Measurements from ENCODE around the gene EHF.
"Not testable (repeated sequence)": the region's sequence is repeated elsewhere in the genome, so short reads cannot be mapped to it uniquely, and the experiment has no call there.

The EHF gene

GRCh38 chr11:34680206-34680605 is 59.3 kb downstream of the EHF start:
- no peak overlapping the region for H3K27ac ChIP-seq
- no peak overlapping the region for H3K4me2 ChIP-seq
- H3K9me3 ChIP-seq (replicated peaks in 1 of 11): 0 out of 22 replicates have a peak, but pooled peaks cover 0 to under 1% (median 0%) of the 10 kb centered on the region in 11 experiments
- no peak overlapping the region for H3K4me3 ChIP-seq
- H3K9ac ChIP-seq: no peak overlapping the region
- no peak for TF ChIP-seq Cebpa-rat (IDR thresholded peaks at IDR 0.05)
- H3K27me3 ChIP-seq: no peaks in the 10 kb centered on the region
- no peaks in the 10 kb centered on the region for H4K20me1 ChIP-seq
- no peaks in the 10 kb centered on the region for H3K36me3 ChIP-seq
- H3K4me1 ChIP-seq: peaks cover 0 to 1% (median 0%) of the 10 kb centered on the region in 10 experiments; a peak in 1 of 20 replicates

DNA sequence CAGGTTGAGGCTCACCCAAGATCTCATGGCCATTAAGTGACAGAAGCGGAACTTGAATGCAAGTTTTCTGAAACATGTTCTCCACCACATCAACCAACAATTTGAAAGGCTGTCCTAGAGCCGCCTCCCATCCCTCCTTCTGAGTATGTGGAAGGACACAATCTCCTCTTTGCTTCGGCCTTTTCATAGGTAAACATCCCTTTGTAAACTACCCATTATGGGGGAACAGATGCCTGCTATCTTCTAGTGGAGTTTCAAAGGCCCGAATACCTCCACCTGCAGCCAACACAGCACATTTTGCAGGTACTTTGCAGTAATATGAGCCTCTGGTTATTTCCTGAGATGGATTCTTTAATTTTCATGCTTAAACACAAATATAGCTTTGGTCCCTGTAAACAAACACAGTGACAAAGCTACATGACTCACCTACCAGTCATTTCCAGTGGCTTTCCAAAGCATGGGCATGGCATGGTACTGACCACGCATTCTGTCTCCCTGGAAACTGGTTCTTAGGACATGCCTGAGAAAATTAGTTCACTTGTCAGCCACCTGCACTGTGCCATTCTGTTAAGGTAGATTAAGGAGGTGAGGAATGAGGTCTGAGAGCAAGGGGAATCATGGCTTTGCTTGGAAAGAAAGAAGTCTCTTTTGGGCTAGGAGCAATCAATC is 60.2 kb downstream of the EHF start:
- Histone ChIP-seq H3K9ac (no peak overlapping the region), H3K36me3 (no peaks in the 10 kb centered on the region), H3K4me3 (no peak overlapping the region), H3K27ac (no peak overlapping the region), H3K27me3 (no peaks in the 10 kb centered on the region), H3K4me2 (no peak overlapping the region), H3K9me3 (replicated peaks in 1 of 11) (0 out of 22 replicates have a peak, but pooled peaks cover 0 to 3% (median 0%) of the 10 kb centered on the region in 11 experiments), H3K4me1 (peaks cover 0 to 4% (median 0%) of the 10 kb centered on the region in 10 experiments; a peak in 1 of 20 replicates), H4K20me1 (no peaks in the 10 kb centered on the region)
- TF ChIP-seq Cebpa-rat (IDR thresholded peaks at IDR 0.05): no peak

DNA sequence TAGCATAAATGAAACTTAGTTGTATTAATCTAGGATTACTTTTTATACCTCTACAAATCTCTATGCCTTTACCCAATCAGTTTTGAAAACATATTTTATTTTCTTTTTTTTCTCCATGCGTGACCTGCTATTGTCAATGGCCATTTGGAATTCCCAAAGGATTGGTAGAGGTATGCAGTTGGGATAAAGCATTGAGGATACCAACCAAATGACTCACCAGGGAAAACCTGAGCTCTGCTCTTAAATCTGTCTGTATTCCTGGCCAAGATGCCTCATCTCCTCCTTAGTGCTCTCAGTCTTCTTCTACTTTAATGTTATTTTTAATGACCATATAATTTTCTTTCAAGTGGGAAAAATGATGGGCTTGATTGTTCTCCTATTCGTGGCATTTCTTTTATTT is 61.9 kb downstream of the EHF start:
- TF ChIP-seq Cebpa-rat (IDR thresholded peaks at IDR 0.05): no peak
- H3K9me3 ChIP-seq (replicated peaks in 1 of 11): 0 out of 22 replicates have a peak, but pooled peaks cover 0 to 3% (median 0%) of the 10 kb centered on the region in 11 experiments
- no peak overlapping the region for H3K4me3 ChIP-seq
- H4K20me1 ChIP-seq: no peaks in the 10 kb centered on the region
- H3K9ac ChIP-seq: no peak overlapping the region
- H3K4me2 ChIP-seq: no peak overlapping the region
- H3K27me3 ChIP-seq: no peaks in the 10 kb centered on the region
- H3K4me1 ChIP-seq: peaks cover 0 to 4% (median 0%) of the 10 kb centered on the region in 10 experiments; a peak in 1 of 20 replicates
- no peaks in the 10 kb centered on the region for H3K36me3 ChIP-seq
- no peak overlapping the region for H3K27ac ChIP-seq

DNA sequence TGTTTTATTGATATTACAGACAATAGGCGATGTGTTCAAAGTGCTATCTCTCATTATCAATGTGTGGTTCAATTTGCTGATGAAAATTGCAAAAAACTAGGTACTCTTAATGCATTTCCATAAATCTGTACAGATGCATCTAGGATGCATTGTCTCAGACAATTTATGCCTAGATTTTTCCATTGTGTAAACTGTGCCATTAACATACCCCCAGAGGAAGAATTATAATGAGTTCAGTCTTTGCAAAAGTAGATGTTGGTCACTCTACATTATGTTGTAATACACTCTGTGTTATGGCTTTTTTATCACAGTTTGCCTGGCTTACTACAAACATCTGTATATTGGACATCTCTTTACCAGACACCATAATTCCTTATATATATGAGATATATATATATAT is 62.5 kb downstream of the EHF start:
- peaks cover 0 to 4% (median 0%) of the 10 kb centered on the region in 10 experiments; a peak in 1 of 20 replicates for H3K4me1 ChIP-seq
- no peaks in the 10 kb centered on the region for H3K27me3 ChIP-seq
- no peak overlapping the region for H3K9ac ChIP-seq
- H3K4me3 ChIP-seq: no peak overlapping the region
- no peaks in the 10 kb centered on the region for H4K20me1 ChIP-seq
- TF ChIP-seq Cebpa-rat (IDR thresholded peaks at IDR 0.05): no peak
- H3K9me3 ChIP-seq (replicated peaks in 1 of 11): 0 out of 22 replicates have a peak, but pooled peaks cover 0 to 3% (median 0%) of the 10 kb centered on the region in 11 experiments
- H3K4me2 ChIP-seq: no peak overlapping the region
- no peak overlapping the region for H3K27ac ChIP-seq
- H3K36me3 ChIP-seq: no peaks in the 10 kb centered on the region

DNA sequence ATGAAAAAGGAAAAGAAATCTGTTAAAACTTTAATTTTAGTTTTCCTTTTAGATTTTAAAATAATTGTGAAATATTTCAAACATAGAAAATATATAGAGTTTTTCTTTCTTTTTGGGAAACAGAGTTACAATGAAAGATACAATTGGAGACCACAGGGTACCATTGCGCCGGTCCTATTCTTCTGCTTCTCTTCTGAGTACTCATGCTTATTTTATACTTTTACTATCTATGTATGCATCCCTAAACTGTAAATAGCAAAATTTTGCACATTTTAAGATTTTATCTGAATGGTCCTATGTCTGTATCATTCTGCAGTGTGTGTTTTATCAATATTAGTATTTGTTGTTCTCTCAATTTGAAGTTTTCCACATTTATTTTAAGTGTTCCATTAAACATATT is 65.0 kb downstream of the EHF start:
- Histone ChIP-seq H3K4me1 (peaks cover 0 to 4% (median 0%) of the 10 kb centered on the region in 10 experiments; a peak in 1 of 20 replicates), H4K20me1 (no peaks in the 10 kb centered on the region), H3K4me3 (no peak overlapping the region), H3K27me3 (no peaks in the 10 kb centered on the region), H3K9ac (no peak overlapping the region), H3K4me2 (no peak overlapping the region), H3K9me3 (replicated peaks in 1 of 11) (0 out of 22 replicates have a peak, but pooled peaks cover 0 to 3% (median 0%) of the 10 kb centered on the region in 11 experiments), H3K27ac (no peak overlapping the region), H3K36me3 (no peaks in the 10 kb centered on the region)
- TF ChIP-seq Cebpa-rat (IDR thresholded peaks at IDR 0.05): no peak

- H3K27me3 ChIP-seq, H3K9ac ChIP-seq, H4K20me1 ChIP-seq, H3K36me3 ChIP-seq, H3K27ac ChIP-seq, H3K4me2 ChIP-seq, H3K4me3 ChIP-seq, H3K4me1 ChIP-seq: not testable (repeated sequence)
- H3K9me3 ChIP-seq (replicated peaks in 1 of 11): peaks cover 0 to 12% (median 0%) of the 10 kb centered on the region in 11 experiments; a peak in 2 of 22 replicates
Measured at GRCh38 chr11:34692299-34692698, 71.4 kb downstream of the EHF start.

DNA sequence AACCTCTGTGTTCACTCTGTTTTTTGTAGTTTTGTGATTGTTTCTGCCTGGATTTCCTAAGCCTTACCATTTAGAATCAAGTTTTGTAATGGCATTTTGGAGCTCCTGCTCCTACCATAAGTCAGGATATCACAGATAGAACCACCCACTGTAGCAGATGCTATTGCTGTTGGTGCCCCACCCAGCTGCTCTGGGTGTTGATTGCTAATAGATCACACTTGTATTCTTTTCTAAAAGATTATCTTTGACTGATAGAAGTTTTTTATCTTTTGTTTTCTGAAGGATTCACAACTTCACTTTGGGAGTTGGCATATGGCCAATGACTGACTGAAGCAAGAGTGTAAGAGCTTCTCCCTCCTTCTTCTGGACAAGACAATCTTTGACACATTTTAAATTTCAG is 76.0 kb downstream of the EHF start:
- Histone ChIP-seq H3K27me3 (no peaks in the 10 kb centered on the region), H3K4me3 (no peak overlapping the region), H3K36me3 (no peaks in the 10 kb centered on the region), H3K9me3 (replicated peaks in 1 of 11) (peaks cover 9 to 23% (median 10%) of the 10 kb centered on the region in 11 experiments), H3K4me1 (no peaks in the 10 kb centered on the region), H3K4me2 (no peak overlapping the region), H4K20me1 (no peaks in the 10 kb centered on the region), H3K9ac (no peak overlapping the region), H3K27ac (no peak overlapping the region)
- no peak for TF ChIP-seq Cebpa-rat (IDR thresholded peaks at IDR 0.05)

GRCh38 chr11:34706709-34707461 is 86.0 kb downstream of the EHF start:
- no peaks in the 10 kb centered on the region for H3K4me1 ChIP-seq
- no peak overlapping the region for H3K4me3 ChIP-seq
- TF ChIP-seq Cebpa-rat (IDR thresholded peaks at IDR 0.05): no peak
- H3K9ac ChIP-seq: no peak overlapping the region
- H3K36me3 ChIP-seq: no peaks in the 10 kb centered on the region
- H3K27me3 ChIP-seq: no peaks in the 10 kb centered on the region
- no peaks in the 10 kb centered on the region for H4K20me1 ChIP-seq
- H3K27ac ChIP-seq: no peak overlapping the region
- H3K9me3 ChIP-seq (replicated peaks in 1 of 11): peaks cover 21 to 37% (median 30%) of the 10 kb centered on the region in 11 experiments
- H3K4me2 ChIP-seq: no peak overlapping the region

DNA sequence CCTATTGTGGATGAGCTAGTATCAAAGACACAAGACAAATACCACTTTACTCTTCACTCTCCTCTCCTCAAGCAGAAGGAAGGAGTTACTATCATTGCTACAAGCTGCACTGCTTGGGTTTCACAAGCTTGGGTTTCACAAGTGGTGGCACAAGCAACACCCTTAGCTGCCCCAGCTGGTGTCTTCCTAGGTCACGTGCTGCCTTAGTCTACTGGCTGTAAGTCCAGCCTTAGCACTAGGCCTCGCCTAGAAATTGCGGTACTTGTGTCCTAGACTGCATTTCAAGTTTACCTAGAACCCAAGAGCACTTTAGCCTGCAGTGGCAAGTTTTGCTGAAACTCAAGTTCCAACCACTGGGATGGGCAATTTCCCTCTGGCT is 86.6 kb downstream of the EHF start:
- no peaks in the 10 kb centered on the region for H3K4me1 ChIP-seq
- no peak overlapping the region for H3K27ac ChIP-seq
- no peak overlapping the region for H3K4me3 ChIP-seq
- TF ChIP-seq Cebpa-rat (IDR thresholded peaks at IDR 0.05): no peak
- no peaks in the 10 kb centered on the region for H4K20me1 ChIP-seq
- no peaks in the 10 kb centered on the region for H3K36me3 ChIP-seq
- no peaks in the 10 kb centered on the region for H3K27me3 ChIP-seq
- H3K4me2 ChIP-seq: no peak overlapping the region
- H3K9ac ChIP-seq: no peak overlapping the region
- H3K9me3 ChIP-seq (replicated peaks in 1 of 11): peaks cover 21 to 37% (median 30%) of the 10 kb centered on the region in 11 experiments

All from BLaER1 treated with 17β-estradiol and CSF1 and Interleukin-3, amounts not matched to agents 10 nM and 100 nM (cell line).